NOMO-1 treated with DMSO at 0.1 percent for 48 hours (cell line): ENCODE results near the gene CAGE1.
"Not testable (repeated sequence)": the region's sequence is repeated elsewhere in the genome, so short reads cannot be mapped to it uniquely, and the experiment has no call there.

Source experiments
- DNase-seq: peaks from one replicate; lab custom pipeline; 2025; ENCODE audit not compliant: unreplicated experiment; lab: John Stamatoyannopoulos, UW

CAGE1 gene

DNA sequence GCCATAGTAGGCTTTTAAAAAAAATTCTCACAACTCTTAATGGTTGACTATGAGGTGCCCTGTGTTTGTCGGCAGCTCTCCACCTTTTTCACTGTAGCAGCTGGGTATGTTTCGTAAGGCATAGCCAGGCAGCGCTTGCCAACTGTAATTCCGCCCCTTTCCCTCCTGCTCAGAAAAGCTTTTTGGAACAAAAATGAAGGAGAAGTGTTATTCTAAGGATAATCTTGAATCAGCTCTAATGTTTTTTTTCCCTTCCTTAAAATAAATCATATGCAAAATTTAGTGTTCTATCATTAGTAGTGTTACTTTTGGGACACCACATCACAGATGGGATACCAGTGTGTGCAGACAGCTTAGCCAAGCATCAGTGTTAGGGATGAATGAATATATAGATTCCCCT, 21.3 kb upstream of the CAGE1 start:
- DNase-seq, result no peak

DNA sequence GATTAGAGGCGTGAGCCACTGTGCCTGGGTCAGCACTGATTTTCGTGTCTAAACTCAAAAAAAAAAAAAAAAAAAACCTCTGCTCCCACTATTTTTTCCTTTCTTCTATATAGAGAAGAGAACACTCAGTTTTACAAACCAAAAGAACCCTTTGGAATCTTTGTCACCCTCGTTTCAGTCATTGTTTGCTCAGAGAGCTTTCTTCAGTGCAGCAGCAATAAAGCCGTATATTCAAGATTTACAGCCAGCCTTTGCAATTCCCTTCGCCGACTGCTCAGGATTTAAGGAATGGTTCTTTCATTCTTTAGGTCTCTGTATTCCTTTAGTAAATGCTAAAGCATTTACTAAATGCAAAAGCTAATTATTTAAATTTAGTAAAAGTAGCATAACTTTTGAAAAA, 20.2 kb upstream of the CAGE1 start:
- no peak for DNase-seq

DNA sequence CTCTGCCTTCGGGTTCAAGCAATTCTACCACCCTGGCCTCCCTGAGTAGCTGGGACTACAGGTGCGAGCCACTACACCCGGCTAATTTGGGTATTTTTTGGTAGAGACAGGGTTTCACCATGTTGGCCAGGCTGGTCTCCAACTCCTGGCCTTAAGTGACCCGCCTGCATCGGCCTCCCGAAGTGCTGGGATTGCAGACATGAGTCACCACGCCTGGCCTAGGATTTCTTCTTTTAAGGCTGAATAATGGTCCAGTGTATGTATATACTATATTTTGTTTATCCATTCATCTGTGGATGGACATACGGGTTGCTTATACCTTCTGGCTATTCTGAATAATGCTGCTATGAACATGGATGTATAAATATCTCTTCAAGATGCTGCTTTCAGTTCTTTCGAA, 17.2 kb upstream of the CAGE1 start:
- no peak for DNase-seq

DNA sequence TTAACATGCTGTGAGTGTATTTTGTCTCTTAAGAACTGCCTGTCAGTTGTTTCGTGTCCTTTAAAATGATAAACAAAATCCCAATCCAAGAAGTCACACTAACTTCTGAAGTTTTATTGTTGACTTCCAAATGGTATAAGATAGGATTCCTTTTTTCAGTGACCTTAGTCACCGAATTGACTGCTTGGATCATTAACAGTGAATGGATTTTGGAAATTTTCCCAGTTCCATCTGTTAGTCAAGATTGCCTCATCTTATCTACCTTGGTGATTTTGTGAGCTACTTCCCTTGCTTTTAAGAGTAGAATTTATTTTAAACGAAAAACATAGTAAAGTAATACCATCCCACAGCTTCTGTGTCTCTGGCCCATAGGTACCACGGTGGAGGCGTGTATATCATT, 15.0 kb upstream of the CAGE1 start:
- no peak for DNase-seq

DNA sequence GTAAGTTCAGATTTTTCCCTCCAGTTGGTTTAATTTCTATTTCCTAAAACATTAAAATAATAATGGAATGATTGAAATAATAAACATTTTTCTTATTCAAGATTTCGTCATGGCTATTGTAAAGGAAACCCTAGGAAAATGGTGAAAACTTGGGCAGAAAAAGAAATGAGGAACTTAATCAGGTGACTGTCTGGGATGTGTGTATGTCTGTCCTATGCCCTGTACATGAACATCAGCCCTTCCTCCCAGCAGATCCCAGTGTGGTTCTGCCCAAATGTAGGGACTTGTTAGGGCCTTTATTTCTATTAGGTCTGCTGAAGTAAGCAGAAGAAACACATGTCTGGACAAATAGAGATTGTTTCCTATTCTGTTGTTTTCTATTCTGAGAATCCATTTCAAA, 13.2 kb upstream of the CAGE1 start:
- no peak for DNase-seq

- DNase-seq, result no peak
These were observed 11.5 kb upstream of the CAGE1 start for GRCh38 chr6:7401075-7401474.

- DNase-seq, result no peak
These were observed 2.9 kb upstream of the CAGE1 start for GRCh38 chr6:7392402-7392801.

DNA sequence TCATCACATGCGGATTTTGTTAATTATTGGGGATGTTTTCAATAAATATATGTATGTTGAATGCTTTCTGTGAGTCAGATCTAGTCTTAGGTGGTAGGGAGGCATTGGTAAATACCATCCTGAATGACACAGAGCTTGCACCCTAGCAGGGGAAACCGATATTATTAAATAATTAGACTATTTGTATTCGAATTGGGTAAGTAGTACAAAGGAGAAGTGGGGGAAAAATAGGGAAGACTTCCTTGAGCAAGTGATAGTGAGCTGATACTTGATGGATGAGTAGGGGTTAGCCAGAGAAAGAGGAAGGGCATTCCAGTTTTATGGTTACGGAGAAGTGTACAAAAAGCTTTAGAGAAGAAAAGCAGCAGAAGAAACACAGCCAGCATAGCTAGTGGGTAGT, 1.6 kb upstream of the CAGE1 start:
- DNase-seq, result no peak

- DNase-seq, result no peak
These were observed 810 bp upstream of the CAGE1 start for GRCh38 chr6:7390226-7390878.

- DNase-seq, result no peak
These were observed 436 bp downstream of the CAGE1 start for GRCh38 chr6:7389162-7389450.

DNA sequence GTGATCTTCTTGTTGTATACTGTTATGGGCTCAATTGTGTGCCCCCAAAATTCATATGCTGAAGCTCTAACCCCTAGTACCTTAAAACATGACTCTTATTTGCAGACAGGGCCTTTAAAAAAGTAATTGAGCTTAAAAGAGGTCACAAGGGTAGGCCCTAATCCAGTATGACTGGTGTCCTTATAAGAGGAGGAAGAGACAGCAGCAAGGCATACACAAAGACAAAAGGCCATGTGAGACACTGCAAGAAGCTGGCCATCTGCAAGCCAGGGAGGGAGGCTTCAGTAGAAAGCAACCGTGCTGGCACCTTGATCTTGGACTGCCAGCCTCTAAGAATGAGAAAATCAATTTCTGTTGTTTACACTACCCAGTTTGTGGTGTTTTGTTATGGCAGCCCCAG, 8.4 kb downstream of the CAGE1 start:
- no peak for DNase-seq

DNA sequence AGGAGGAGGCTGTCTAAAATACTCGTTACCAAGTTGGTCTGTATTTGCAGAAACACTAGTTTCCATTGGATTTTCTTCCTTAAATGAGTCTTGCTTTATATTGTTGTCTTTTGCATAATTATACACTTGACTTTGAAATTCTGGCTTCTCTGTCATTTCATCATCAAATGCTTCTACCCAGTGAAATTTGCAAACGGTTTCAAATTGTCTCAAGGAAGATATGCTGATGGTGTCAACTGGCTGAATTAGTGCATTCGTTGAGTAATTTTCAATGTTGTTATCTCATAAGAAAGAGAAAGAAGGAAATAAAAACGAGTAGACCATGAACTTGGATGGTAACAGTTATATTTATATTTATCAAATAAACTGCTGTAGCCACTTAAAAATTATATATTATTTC, 10.8 kb downstream of the CAGE1 start:
- no peak for DNase-seq

- DNase-seq, result no peak
These were observed 11.6 kb downstream of the CAGE1 start for GRCh38 chr6:7377961-7378360.

DNA sequence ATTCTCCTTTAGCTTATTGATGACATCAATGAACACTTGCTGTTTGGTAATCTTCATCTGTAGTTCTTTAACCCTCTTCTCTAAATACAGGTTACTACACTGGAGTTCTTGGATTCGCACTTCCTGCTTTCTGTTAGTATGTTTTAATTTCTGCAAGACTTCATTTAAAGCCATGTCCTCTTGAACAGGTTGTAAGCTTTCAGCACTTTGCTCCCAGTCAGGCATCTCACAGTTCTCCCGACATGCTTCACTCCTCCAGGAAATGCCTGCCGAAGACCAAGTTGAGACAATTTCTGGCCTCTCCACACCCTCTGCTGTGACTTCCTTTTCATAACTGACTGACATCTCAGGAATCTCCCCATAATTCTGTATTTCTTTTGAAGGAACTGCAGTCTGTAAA, 15.8 kb downstream of the CAGE1 start:
- peak; percentile 18 for DNase-seq

- no peak for DNase-seq
These were observed 22.1 kb downstream of the CAGE1 start for GRCh38 chr6:7367408-7367807.

DNA sequence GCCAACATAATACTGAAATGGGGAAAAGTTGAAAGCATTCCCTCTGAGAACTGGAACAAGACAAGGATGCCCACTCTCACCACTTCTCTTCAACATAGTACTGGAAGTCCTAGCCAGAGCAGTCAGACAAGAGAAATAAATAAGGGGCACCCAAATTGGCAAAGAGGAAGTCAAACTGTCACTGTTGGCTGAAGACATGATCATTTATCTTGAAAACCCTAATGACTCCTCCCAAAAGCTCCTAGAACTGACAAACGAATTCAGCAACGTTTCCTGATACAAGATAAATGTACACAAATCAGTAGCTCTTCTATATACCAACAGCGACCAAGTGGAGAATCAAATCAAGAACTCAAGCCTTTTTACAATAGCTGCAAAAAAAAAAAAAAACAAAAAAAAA, 37.6 kb downstream of the CAGE1 start:
- peak; percentile 28 for DNase-seq

DNA sequence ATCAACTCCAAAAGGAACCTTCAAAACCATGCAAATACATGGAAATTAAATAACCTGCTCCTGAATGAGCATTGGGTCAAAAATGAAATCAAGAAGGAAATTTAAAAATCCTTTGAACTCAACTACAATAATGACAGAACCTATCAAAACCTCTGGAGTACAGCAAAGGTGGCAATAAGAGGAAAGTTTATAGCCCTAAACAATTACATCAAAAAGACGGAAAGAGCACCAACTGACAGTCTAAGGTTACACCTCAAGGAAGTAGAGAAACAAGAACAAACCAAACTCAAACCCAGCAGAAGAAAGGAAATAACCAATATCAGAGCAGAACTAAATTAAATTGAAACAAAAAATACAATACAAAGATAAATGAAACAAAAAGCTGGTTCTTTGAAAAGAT, 39.0 kb downstream of the CAGE1 start:
- DNase-seq, result not testable (repeated sequence)

DNA sequence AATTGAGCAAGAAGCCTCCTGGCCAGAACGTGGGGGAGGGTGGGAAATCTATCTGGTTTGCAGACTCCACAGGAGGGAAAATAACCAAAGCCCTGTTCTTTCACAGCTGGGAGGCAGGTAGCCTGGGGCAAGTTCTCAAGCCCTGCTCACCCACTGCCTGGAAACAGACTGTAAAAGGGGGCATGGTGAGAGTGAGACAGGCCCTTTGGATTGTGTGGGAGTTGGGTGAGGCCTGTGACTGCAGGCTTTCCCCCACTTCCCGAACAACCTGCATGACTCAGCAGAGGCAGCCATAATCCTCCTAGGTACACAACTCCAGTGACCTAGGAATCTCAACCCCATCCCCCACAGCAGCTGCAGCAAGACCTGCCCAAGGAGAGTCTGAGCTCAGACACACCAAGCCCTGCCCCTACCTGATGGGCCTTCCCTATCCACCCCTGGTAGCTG, 42.0 kb downstream of the CAGE1 start:
- not testable (repeated sequence) for DNase-seq

DNA sequence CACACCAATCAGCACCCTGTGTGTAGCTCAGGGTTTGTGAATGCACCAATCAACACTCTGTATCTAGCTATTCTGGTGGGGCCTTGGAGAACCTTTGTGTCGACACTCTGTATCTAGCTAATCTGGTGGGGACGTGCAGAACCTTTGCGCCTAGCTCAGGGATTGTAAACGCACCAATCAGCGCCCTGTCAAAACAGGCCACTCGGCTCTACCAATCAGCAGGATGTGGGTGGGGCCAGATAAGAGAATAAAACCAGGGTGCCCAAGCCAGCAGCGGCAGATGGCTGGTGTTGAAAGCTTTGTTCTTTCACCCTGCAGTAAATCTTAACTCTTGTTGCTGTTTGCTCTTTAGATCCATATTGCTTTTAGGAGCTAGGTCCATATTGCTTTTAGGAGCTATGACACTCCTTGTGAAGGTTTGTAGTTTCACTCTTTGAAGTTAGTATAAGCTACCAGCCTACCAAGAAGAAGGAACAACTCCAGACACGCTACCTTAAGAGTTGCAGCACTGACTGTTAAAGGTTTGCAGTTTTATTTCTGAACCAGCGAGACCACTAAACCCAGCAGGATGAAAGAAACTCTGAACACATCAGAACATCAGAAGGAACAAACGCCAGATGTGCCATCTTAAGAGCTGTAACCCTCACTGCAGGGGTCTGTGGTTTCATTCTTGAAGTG, 44.6 kb downstream of the CAGE1 start:
- not testable (repeated sequence) for DNase-seq

DNA sequence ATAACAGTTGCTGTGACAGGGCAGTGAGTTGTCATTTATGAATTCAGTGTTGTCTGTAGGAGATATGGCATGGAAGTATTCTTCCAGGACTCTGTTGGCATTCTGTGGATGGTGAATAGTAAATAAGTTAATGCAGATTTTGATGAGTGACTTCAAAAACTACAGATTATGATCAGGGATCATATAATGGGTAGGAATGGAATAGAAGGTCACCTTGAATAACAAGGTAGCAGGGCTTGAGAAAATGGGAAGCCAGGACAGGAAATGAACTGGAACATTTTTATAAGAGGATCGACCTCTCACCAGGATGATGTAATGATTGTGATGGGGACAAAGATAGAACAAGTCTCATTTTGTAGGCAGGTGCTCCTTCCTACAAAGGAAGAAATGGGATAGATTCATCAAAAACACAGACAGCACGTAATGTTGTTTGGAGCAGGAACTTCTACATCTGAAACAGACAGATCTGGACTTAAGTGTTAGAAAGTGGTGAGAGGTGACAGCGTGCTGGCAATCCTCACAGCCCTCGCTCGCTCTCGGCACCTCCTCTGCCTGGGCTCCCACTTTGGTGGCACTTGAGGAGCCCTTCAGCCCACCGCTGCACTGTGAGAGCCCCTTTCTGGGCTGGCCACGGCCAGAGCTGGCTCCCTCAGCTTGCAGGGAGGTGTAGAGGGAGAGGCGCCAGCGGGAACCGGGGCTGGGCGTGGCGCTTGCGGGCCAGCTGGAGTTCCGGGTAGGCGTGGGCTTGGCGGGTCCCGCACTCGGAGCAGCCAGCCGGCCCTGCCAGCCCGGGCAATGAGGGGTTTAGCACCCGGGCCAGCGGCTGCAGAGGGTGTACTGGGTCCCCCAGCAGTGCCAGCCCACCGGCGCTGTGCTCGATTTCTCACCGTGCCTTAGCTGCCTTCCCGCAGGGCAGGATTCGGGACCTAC, 45.7 kb downstream of the CAGE1 start:
- no peak for DNase-seq

- no peak for DNase-seq
These were observed 47.4 kb downstream of the CAGE1 start for GRCh38 chr6:7341989-7342742.
